Iris pigment epithelial cell (primary cell): ENCODE measurements around the gene TRMO.
"Not testable (repeated sequence)": the region's sequence is repeated elsewhere in the genome, so short reads cannot be mapped to it uniquely, and the experiment has no call there.

ENCODE experiments used
- DNase-seq: peaks from one replicate; pipeline ENCODE4 v3.0.0-alpha.2; 2011; ENCODE audit warnings: low read depth

The TRMO gene

GRCh38 chr9:97921959-97922724 is at the start of gene TRMO:
TRMO (minus strand) TSS chr9:97922500; CDS start chr9:97922493, 7 bp downstream.
- peak; percentile 98 for DNase-seq

DNA sequence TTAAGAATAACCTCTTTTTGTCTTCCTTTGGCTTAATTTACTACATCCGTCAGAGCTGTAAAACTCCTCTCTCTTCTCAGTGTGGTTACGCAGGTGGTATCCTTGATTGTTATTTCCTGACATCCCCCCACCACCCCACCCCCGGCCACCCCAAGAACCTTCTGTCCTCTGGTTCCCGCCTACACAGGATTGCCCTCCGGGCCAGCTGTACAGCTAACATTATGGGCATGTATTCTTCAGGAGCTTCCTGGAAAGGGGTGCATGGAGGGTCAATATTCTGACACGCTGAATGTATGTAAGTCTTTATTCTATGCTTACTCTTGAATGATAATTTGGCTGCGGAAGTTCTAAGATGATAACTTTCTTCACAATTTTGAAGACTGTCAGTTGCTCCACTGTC is 47.9 kb upstream of the TRMO start:
- DNase-seq = no peak

- DNase-seq = no peak
These were observed 46.7 kb upstream of the TRMO start for GRCh38 chr9:97969014-97969413.

- no peak for DNase-seq
These were observed 44.2 kb upstream of the TRMO start for GRCh38 chr9:97966493-97966892.

GRCh38 chr9:97964901-97965300 is 42.6 kb upstream of the TRMO start:
- DNase-seq = no peak

- no peak for DNase-seq
These were observed 40.9 kb upstream of the TRMO start for GRCh38 chr9:97963232-97963631.

DNA sequence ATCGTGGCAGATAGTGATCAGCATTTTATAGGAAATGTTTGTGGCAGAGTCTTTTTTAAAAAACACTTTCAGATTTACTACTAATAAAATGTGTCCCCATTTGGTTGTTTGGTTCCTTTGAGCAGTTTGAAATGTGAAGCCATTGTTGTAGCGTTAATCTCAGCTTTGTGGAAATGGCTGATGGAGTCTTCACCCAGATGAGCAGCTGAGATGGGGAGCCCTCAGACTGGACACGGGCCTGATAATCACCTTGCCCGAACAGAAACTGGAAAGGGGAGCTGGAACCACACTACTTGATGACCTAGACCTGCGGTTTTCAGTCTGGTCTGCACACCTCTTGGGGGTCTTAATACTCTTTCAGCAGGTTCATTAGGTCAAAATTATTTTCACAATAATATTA is 40.3 kb upstream of the TRMO start:
- no peak for DNase-seq

DNA sequence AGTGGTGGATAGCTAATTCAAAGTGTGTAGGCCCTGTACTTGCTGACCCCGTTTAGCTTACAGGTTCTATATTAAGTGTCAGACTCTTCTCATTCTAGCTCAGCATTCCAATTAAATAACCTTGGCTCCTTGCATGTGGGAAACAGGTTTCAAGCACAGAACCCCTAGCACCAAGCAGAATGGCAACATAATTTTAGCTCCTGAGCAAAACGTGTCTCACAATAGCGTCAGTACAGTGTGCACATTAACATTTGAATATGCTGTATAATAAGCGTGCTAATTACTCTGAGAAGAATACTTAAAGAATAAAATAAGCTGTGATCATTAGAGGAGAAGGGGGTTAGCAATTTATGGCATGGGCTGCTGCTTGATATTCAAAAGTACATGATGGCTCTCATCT is 39.8 kb upstream of the TRMO start:
- DNase-seq = no peak

- DNase-seq = no peak
These were observed 39.1 kb upstream of the TRMO start for GRCh38 chr9:97961361-97961760.

DNA sequence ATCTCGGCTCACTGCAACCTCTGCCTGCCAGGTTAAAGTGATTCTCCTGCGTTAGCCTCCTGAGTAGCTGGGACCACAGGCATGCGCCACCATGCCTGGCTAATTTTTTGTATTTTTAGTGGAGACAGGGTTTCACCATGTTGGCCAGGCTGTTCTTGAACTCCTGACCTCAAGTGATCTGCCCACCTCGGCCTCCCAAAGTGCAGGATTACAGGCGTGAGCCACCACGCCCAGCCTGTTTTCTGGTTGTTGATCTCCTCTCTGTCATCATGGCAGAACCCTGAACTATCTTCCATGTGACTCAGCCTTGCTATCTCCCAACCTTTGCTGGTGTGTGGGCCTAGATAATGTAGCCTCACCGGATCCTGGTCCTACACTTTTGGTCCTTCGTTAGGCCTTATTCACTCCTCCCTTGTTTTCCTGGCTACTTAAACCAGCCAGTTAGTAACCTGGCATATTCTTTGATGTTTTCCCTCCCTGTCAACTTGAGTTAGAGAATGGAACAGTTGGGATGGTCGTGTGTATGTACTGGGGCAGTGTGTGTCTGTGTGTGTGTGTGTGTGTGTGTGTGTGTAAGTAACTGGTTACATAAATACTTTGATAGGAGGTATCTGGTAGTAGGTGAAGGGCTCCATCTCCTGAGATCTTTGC is 38.5 kb upstream of the TRMO start:
- DNase-seq = not testable (repeated sequence)

- no peak for DNase-seq
These were observed 37.3 kb upstream of the TRMO start for GRCh38 chr9:97959585-97959984.

DNA sequence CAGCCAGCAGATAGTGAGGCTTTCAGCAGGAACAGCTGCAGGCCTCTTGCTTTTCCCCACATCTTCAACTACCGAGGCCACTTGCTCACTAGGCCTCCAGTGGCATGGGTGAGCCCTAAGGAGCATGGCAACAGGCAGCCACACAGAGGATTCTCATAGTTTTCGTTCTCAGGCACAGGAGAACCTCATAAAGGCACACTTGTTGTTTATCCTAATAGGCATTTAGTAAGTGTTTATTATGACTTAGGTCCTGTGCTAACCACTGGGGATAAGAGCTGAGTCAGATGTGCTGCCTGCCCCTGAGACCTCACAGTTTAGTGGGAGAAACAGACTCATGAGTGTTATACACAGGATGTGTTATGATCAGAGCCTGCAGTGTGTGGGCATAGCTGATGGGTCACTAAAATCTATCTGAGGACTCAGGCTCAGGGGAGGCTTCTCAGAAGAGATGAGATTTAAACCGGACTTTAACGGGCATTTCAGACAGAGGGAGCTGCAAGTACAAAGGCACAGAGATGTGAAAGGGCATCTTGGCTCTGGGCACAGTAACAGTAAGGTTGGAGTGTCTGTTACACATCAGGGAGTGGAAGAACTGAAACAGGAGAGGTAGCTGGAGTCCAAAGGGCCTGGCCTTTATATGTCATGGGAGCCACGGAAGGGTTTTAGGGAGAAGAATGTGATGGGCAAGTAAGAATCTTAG is 36.7 kb upstream of the TRMO start:
- DNase-seq = peak; percentile 89

- DNase-seq = no peak
These were observed 34.0 kb upstream of the TRMO start for GRCh38 chr9:97956331-97956730.

DNA sequence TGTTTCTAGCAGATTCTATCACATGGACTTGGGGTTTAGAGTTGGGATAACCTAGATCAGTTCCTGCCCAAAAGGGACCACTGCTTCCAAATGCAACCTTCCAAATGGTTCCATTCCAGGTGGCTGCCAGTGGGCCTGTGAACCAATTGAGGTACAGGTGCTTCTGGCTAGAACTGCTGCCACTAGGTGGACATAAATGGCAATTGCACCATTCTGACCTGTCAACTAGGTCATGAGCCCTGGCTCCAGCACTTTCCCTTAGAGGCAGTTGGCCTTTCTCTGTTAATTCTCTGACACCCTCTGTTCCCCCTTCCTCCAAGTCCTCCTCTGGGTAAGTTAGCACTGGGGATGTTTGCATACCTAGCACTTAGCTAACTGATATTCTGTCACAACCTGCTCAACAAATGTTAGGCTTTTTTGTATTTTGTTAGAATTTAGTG is 32.3 kb upstream of the TRMO start:
- DNase-seq = peak; percentile 18

DNA sequence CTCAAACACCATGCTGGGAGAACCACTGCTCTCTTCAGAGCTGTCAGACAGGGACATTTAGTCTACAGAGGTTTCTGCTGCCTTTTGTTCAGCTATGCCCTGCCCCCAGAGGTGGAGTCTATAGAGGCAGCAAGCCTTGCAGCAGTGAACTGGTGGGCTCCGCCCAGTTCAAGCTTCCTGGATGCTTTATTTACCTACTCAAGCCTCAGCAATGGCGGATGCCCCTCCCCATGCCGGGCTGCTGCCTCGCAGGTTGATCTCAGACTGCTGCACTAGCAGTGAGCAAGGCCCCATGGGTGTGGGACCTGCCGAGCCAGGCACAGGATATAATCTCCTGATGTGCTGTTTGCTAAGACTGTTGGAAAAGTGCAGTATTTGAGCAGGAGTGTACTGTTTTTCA is 28.6 kb upstream of the TRMO start:
- DNase-seq = not testable (repeated sequence)

GRCh38 chr9:97947094-97947493 is 24.8 kb upstream of the TRMO start:
- not testable (repeated sequence) for DNase-seq

DNA sequence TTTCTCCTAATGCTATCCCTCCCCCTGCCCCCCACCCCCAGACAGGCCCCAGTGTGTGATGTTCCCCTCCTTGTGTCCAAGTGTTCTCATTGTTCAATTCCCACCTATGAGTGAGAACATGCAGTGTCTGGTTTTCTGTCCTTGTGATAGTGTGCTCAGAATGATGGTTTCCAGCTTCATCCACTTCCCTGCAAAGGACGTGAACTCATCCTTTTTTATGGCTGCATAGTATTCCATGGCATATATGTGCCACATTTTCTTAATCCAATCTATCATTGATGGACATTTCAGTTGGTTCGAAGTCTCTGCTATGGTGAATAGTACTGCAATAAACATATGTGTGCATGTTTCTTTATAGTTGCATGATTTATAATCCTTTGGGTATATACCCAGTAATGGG is 23.2 kb upstream of the TRMO start:
- not testable (repeated sequence) for DNase-seq

DNA sequence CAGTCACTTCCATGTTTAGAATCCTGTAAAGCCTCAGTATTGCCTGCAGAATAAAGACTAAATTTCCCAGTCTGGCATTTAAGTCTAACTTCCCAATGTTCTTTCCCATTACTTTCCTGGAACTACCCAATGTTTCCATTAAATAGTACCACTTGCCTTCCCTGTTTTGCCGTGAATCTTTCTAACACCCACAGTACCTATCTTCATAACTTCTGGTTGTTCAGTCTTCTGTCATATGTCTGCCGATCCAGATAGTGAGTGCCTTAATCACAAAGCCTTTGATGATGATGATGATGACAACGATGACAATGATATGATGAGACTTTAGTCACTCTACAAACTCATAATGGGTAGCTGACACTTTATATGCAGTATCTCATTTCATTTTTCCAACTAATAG is 22.3 kb upstream of the TRMO start:
- no peak for DNase-seq

- no peak for DNase-seq
These were observed 21.1 kb upstream of the TRMO start for GRCh38 chr9:97943308-97943855.

DNA sequence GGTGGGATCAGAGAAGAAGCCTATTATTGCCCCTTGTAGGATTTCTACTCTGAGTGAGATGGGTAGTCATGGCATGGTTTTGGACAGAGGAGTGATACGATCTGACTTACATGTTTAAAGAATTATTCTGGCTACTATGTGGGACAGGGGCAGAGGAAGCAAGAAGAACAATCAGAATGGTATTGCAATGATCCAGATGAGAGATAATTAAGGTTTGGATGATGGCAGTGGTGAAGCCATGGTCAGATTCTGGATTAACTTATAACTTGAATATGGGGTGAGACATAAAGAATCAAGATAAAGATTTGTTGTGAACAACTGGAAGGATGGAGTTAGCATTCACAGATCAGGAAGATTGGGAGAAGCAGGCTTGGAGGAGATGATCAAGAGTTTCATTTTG is 19.0 kb upstream of the TRMO start:
- no peak for DNase-seq

- no peak for DNase-seq
These were observed 18.4 kb upstream of the TRMO start for GRCh38 chr9:97940741-97941140.

DNA sequence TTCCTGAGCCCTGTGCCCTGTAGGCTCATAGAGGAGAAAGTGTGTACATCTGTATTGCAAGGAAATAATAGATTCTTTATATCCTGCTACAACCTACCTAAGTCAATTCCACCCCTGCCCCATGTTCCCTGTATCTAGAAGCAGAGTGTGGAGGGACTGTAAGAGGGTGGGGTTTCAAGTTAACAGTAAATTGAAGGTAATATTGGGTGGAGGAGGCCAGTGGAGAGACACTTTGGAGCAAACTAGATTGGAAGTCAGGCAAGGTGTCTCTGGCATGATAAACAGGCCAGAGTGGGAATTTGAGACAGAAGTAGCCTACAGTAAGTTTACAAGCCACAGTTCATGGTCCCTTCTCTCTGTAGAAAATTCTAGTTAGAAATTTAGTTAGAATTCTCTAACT is 17.9 kb upstream of the TRMO start:
- DNase-seq = no peak
